ENCODE results near the gene ZNF138.

- TF ChIP-seq CTCF (IDR thresholded peaks at IDR 0.05; ENCODE audit: low read depth, low read length, poor library complexity, severe bottlenecking) (no peak), EZH2phosphoT487 (IDR thresholded peaks at IDR 0.05; ENCODE audit: borderline replicate concordance, low read length) (no peak)
Measured at GRCh38 chr7:64870656-64871055, 76.4 kb downstream of the ZNF138 start.

All from DOHH2 (cell line).